PC-3 (cell line): ENCODE data around the gene MYH11. TPM values are rescaled to one million over a fixed set of nuclear protein-coding genes. Genes with fewer than 3 reads are reported as not detected.

ENCODE experiments used
- ATAC-seq: fragments of 200-7000 bp; cut with Tn5 transposase; 2 replicates; pipeline ENCODE4 v1.9.1; 2020; ENCODE audit warnings: mild to moderate bottlenecking, moderate library complexity
- BruUV-seq: library from RNA; stranded (reverse); fragments of 400-500 nt; replicated peaks from 2 replicates; lab custom pipeline; 2021; lab: Mats Ljungman, UMichigan
- CTCF ChIA-PET: fragments of 300-600 bp; sonication (Branson Sonifier 250); formaldehyde crosslinking; loops from one replicate; lab custom pipeline; 2022; ENCODE audit warnings: antibody characterized with exemption; lab: Charles Lee
- POLR2A ChIA-PET: fragments of 300-600 bp; sonication (Branson Sonifier 250); formaldehyde crosslinking; loops from one replicate; lab custom pipeline; 2022; ENCODE audit warnings: antibody characterized with exemption; ENCODE audit not compliant: unreplicated experiment; lab: Charles Lee
- DNase-seq: peaks from one replicate; pipeline ENCODE4 v3.0.0-alpha.2; 2015
- H2AFZ ChIP-seq: fragments of 300-600 bp; sonication (generic); 2 replicates; pipeline ENCODE4 v1.6.0; 2016; ENCODE audit warnings: antibody characterized with exemption, low read length
- H3F3A ChIP-seq: fragments of 300-600 bp; sonication (generic); one replicate; pipeline ENCODE4 v1.6.0; 2017; ENCODE audit warnings: antibody characterized with exemption, low read length, control low read depth, mild to moderate bottlenecking; ENCODE audit not compliant: unreplicated experiment
- H3K27ac ChIP-seq: fragments of 300-600 bp; sonication (generic); 2 replicates; pipeline ENCODE4 v1.5.1; 2016; ENCODE audit warnings: mild to moderate bottlenecking, low read length
- H3K27me3 ChIP-seq: fragments of 300-600 bp; sonication (generic); 2 replicates; pipeline ENCODE4 v1.6.1; 2016; ENCODE audit warnings: low read length, mixed read lengths
- H3K36me3 ChIP-seq: fragments of 300-600 bp; sonication (generic); 2 replicates; pipeline ENCODE4 v1.6.1; 2016; ENCODE audit warnings: low read depth, mixed run types, low read length, mixed read lengths
- H3K4me1 ChIP-seq: fragments of 300-600 bp; sonication (generic); 2 replicates; pipeline ENCODE4 v1.5.1; 2016; ENCODE audit warnings: low read length; ENCODE audit not compliant: insufficient read depth
- H3K4me2 ChIP-seq: fragments of 300-600 bp; sonication (generic); 2 replicates; pipeline ENCODE4 v1.6.0; 2016; ENCODE audit warnings: low read length
- H3K4me3 ChIP-seq: fragments of 300-600 bp; sonication (generic); 2 replicates; pipeline ENCODE4 v1.5.1; 2016; ENCODE audit warnings: mild to moderate bottlenecking, low read length, mixed read lengths
- H3K79me2 ChIP-seq: fragments of 300-600 bp; sonication (generic); 2 replicates; pipeline ENCODE4 v1.6.1; 2017; ENCODE audit warnings: low read length, mixed read lengths
- H3K9ac ChIP-seq: fragments of 300-600 bp; sonication (generic); 2 replicates; pipeline ENCODE4 v1.6.0; 2016; ENCODE audit warnings: mild to moderate bottlenecking, low read length
- H3K9me2 ChIP-seq: fragments of 300-600 bp; sonication (generic); replicated peaks from 2 replicates; pipeline ENCODE4 v1.6.1; 2016; ENCODE audit warnings: mixed run types, low read length, mixed read lengths
- H3K9me3 ChIP-seq: fragments of 300-600 bp; sonication (generic); 2 replicates; pipeline ENCODE4 v1.6.1; 2016; ENCODE audit warnings: low read length, mixed read lengths
- H4K20me1 ChIP-seq: fragments of 300-600 bp; sonication (generic); 2 replicates; pipeline ENCODE4 v1.6.1; 2016; ENCODE audit warnings: low read length, mixed read lengths
- EZH2 ChIP-seq: fragments of 300-600 bp; sonication (generic); IDR thresholded peaks from one replicate; pipeline ENCODE4 v1.6.1; 2017; ENCODE audit warnings: antibody characterized with exemption, mild to moderate bottlenecking, low read length; ENCODE audit not compliant: unreplicated experiment
- EZH2phosphoT487 ChIP-seq: fragments of 300-600 bp; sonication (generic); IDR thresholded peaks from 2 replicates; pipeline ENCODE4 v1.6.1; 2018; ENCODE audit warnings: mild to moderate bottlenecking, antibody characterized with exemption, low read length, borderline replicate concordance
- intact Hi-C: fragments of 100-400 bp; cut with micrococcal nuclease; formaldehyde crosslinking; loops from 2 replicates; pipeline ENCODE4 v1.9.0; 2023
- total RNA-seq: library from RNA; depleted of rRNA; stranded (reverse); fragments of >200 nt; gene quantifications from 2 replicates; pipeline ENCODE4 v1.2.3, GENCODE V29; 2014
- TF ChIP-seq, protein P1 (sequence below): fragments of 300-600 bp; sonication (generic); conservative IDR thresholded peaks from 2 replicates; pipeline ENCODE4 v1.5.1; 2017; ENCODE audit warnings: antibody characterized with exemption, low read depth, mild to moderate bottlenecking, low read length

The MYH11 gene
- total RNA-seq, 1 experiment from 2014 or later = not detected

DNA sequence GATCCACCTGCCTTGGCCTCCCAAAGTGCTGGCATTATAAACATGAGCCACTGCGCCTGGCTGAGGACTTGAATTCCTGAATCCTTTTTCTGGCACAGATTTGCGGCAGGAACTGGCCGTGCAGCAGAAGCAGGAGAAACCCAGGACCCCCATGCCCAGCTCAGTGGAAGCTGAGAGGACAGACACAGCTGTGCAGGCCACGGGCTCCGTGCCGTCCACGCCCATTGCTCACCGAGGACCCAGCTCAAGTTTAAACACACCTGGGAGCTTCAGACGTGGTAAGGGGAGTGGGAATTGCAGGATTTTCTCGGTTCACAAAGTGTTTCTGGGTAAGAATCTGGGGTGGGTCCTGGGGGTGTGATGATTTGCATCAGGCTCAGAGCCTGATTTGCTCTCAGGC lies 165.8 kb downstream of the MYH11 start:
- Histone ChIP-seq H2AFZ (no peak overlapping the region), H3K9me3 (no peaks in the 10 kb centered on the region), H4K20me1 (no peaks in the 10 kb centered on the region), H3K4me1 (no peaks in the 10 kb centered on the region), H3F3A (no peaks in the 10 kb centered on the region), H3K27me3 (no peaks in the 10 kb centered on the region), H3K36me3 (no peaks in the 10 kb centered on the region), H3K79me2 (no peaks in the 10 kb centered on the region), H3K4me3 (no peak overlapping the region), H3K9me2 (no peaks in the 10 kb centered on the region), H3K9ac (no peak overlapping the region), H3K4me2 (no peak overlapping the region), H3K27ac (no peak overlapping the region)
- no peak for DNase-seq
- ATAC-seq = no peak
- POLR2A ChIA-PET = no interaction called here
- CTCF ChIA-PET = interaction anchor here (0.6 kb wide), 1 partner anchor 466 kb away, joined by 5 read pairs; no protein-coding TSS in a partner anchor
- intact Hi-C loops = no loop called here
- TF ChIP-seq EZH2phosphoT487 (no peak), EZH2 (no peak)
- TF ChIP-seq, protein P1, sequence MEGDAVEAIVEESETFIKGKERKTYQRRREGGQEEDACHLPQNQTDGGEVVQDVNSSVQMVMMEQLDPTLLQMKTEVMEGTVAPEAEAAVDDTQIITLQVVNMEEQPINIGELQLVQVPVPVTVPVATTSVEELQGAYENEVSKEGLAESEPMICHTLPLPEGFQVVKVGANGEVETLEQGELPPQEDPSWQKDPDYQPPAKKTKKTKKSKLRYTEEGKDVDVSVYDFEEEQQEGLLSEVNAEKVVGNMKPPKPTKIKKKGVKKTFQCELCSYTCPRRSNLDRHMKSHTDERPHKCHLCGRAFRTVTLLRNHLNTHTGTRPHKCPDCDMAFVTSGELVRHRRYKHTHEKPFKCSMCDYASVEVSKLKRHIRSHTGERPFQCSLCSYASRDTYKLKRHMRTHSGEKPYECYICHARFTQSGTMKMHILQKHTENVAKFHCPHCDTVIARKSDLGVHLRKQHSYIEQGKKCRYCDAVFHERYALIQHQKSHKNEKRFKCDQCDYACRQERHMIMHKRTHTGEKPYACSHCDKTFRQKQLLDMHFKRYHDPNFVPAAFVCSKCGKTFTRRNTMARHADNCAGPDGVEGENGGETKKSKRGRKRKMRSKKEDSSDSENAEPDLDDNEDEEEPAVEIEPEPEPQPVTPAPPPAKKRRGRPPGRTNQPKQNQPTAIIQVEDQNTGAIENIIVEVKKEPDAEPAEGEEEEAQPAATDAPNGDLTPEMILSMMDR = no peak
- no TSS peak for BruUV-seq

DNA sequence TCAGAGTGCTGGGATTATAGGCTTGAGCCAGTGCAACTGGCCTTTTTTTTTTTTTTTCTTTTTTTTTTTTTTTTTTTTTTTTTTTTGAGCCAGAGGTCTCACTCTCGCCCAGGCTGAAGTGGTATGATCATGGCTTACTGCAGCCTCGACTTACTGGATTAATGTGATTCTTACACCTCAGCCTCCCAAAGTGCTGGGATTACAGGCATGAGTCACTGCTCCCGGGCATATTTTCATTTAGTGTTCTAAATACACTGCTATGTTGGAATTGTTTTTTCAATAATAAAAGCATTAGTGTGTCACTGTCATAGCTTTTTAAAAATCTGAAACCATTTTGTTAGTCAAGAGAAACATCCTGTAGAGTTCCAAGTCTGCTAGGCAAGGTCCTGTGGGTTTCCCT lies 166.5 kb downstream of the MYH11 start:
- H3K9me2 ChIP-seq = no peaks in the 10 kb centered on the region
- no peaks in the 10 kb centered on the region for H3K36me3 ChIP-seq
- CTCF ChIA-PET = interaction anchor here (0.6 kb wide), 2 partner anchors 68 to 467 kb away, joined by 5 to 6 read pairs; no protein-coding TSS in a partner anchor

DNA sequence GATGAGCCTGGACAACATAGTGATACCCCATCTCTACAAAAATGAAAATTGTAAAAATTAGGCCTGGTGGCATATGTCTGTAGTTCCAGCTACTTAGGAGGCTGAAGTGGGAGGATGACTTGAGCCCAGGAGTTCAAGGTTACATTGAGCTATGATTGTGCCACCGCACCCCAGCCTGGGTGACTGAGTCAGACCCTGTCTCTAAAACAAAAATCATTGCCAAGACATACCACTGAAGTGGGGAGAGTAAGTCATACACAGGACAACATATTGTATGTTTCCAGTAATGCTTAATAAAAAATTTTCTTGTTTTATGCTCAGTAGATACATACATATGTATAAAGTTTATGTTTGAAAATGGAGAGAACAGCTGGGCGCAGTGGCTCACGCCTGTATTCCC lies 167.5 kb downstream of the MYH11 start:
- intact Hi-C loops = no loop called here
- POLR2A ChIA-PET = no interaction called here

More for the DNA sequence above, 166.5 kb downstream of the MYH11 start:
- intact Hi-C loops = no loop called here
- no peak overlapping the region for H3K4me3 ChIP-seq
- H2AFZ ChIP-seq = no peak overlapping the region
- H3K4me2 ChIP-seq = no peak overlapping the region
- ATAC-seq (no peak), DNase-seq (no peak)
- no TSS peak for BruUV-seq
- H4K20me1 ChIP-seq = no peaks in the 10 kb centered on the region
- no peaks in the 10 kb centered on the region for H3K79me2 ChIP-seq
- POLR2A ChIA-PET = no interaction called here
- no peak overlapping the region for H3K9ac ChIP-seq
- H3K27ac ChIP-seq = no peak overlapping the region
- H3F3A ChIP-seq = no peaks in the 10 kb centered on the region
- no peaks in the 10 kb centered on the region for H3K9me3 ChIP-seq
- H3K27me3 ChIP-seq = no peaks in the 10 kb centered on the region
- no peaks in the 10 kb centered on the region for H3K4me1 ChIP-seq
- TF ChIP-seq EZH2 = no peak
- TF ChIP-seq, protein P1 = no peak

More for the DNA sequence above, 167.5 kb downstream of the MYH11 start:
- BruUV-seq = no TSS peak
- CTCF ChIA-PET = no interaction called here
- no peaks in the 10 kb centered on the region for H4K20me1 ChIP-seq
- H3K9me2 ChIP-seq = no peaks in the 10 kb centered on the region
- no peaks in the 10 kb centered on the region for H3K4me1 ChIP-seq
- H3K4me3 ChIP-seq = no peak overlapping the region
- H2AFZ ChIP-seq = no peak overlapping the region
- TF ChIP-seq EZH2 = no peak
- DNase-seq (no peak), ATAC-seq (no peak)
- no peak overlapping the region for H3K27ac ChIP-seq
- H3F3A ChIP-seq = no peaks in the 10 kb centered on the region
- no peak overlapping the region for H3K9ac ChIP-seq
- no peaks in the 10 kb centered on the region for H3K36me3 ChIP-seq
- H3K79me2 ChIP-seq = no peaks in the 10 kb centered on the region
- no peaks in the 10 kb centered on the region for H3K9me3 ChIP-seq
- no peak overlapping the region for H3K4me2 ChIP-seq
- H3K27me3 ChIP-seq = no peaks in the 10 kb centered on the region
